ENCODE measurements around the gene CEP43.

DNA sequence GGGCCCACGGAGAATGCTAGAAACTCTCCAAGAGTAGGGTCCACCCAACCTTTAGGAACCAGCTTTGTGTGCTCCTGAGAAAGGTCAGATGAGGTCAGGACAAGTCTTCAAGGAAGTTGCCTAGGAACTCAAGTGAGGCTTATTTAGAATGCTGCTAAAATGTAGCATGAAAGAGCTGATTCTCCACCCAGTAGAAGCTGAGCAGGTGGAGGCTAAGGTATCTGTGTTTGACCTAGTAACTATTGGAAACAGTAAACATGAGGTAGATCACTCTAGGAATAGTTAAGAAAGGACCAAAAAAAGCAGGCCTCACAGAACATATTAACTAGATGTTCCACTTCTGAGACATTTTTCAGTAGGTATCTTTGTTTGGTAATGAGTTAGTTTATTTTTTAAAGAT lies 13.9 kb downstream of the CEP43 start:
- TF ChIP-seq CTCF (IDR thresholded peaks at IDR 0.05; ENCODE audit: borderline replicate concordance, extremely low read depth, low read length, poor library complexity, severe bottlenecking) (no peak), EZH2 (IDR thresholded peaks at IDR 0.05; ENCODE audit: borderline replicate concordance, low read depth, low read length, severe bottlenecking) (no peak)

All from DND-41 (cell line).